CD1c-positive myeloid dendritic cell (primary cell): ENCODE data around the gene TMEM30B.
"Not testable (repeated sequence)": the region's sequence is repeated elsewhere in the genome, so short reads cannot be mapped to it uniquely, and the experiment has no call there.

Experiments used
- DNase-seq: peaks from one replicate; pipeline ENCODE4 v3.0.0-alpha.2; 2016; ENCODE audit errors: extremely low spot score

The TMEM30B gene

GRCh38 chr14:61266436-61266835, 14.7 kb downstream of the TMEM30B start:
- DNase-seq: no peak

GRCh38 chr14:61264651-61265050, 16.5 kb downstream of the TMEM30B start:
- DNase-seq: no peak

- DNase-seq: no peak
Observed at GRCh38 chr14:61264010-61264571, 17.0 kb downstream of the TMEM30B start.

- DNase-seq: no peak
Observed at GRCh38 chr14:61262082-61262481, 19.1 kb downstream of the TMEM30B start.

- DNase-seq: no peak
Observed at GRCh38 chr14:61260939-61261776, 20.0 kb downstream of the TMEM30B start.

GRCh38 chr14:61258985-61259384, 22.2 kb downstream of the TMEM30B start:
- DNase-seq: no peak

GRCh38 chr14:61257469-61258057, 23.6 kb downstream of the TMEM30B start:
- no peak for DNase-seq

- DNase-seq: no peak
Observed at GRCh38 chr14:61256826-61257468, 24.2 kb downstream of the TMEM30B start.

- no peak for DNase-seq
Observed at GRCh38 chr14:61255968-61256367, 25.2 kb downstream of the TMEM30B start.

- no peak for DNase-seq
Observed at GRCh38 chr14:61254808-61255526, 26.2 kb downstream of the TMEM30B start.

GRCh38 chr14:61253064-61253738, 27.9 kb downstream of the TMEM30B start:
- DNase-seq: peak; percentile 18

GRCh38 chr14:61252369-61253063, 28.6 kb downstream of the TMEM30B start:
- DNase-seq: peak; percentile 83

- DNase-seq: no peak
Observed at GRCh38 chr14:61250063-61250462, 31.1 kb downstream of the TMEM30B start.

GRCh38 chr14:61247935-61248334, 33.2 kb downstream of the TMEM30B start:
- no peak for DNase-seq

GRCh38 chr14:61246721-61247120, 34.4 kb downstream of the TMEM30B start:
- DNase-seq: no peak

GRCh38 chr14:61244009-61244408, 37.1 kb downstream of the TMEM30B start:
- no peak for DNase-seq

GRCh38 chr14:61240206-61240605, 40.9 kb downstream of the TMEM30B start:
- no peak for DNase-seq

- DNase-seq: not testable (repeated sequence)
Observed at GRCh38 chr14:61239285-61239684, 41.9 kb downstream of the TMEM30B start.

- DNase-seq: no peak
Observed at GRCh38 chr14:61238611-61239245, 42.4 kb downstream of the TMEM30B start.
